Bladder microvascular endothelial cell (primary cell): Measurements from ENCODE around the gene CLIC4. TPM values are rescaled to one million over a fixed set of nuclear protein-coding genes. Genes with fewer than 3 reads are reported as not detected.

Experiments
- total RNA-seq: library from RNA; depleted of rRNA; stranded (reverse); fragments of >200 nt; gene quantifications from 2 replicates; pipeline ENCODE4 v1.2.3, GENCODE V29; 2014

Gene CLIC4
- 237 and 270 TPM in 2 replicates for total RNA-seq

GRCh38 chr1:24744911-24745710 lies at the start of gene CLIC4:
Gene CLIC4, plus strand, starts transcription at chr1:24745447. Its CDS starts 107 bp downstream, at chr1:24745554.

Other genes starting within 250 kb of the CLIC4 start
- gene RCAN3, start 242.6 kb upstream of the CLIC4 start, total RNA-seq = 1.4 and 2.4 TPM in 2 replicates
- not detected in 2 replicates for gene NCMAP, start 189.4 kb upstream of the CLIC4 start, total RNA-seq
- 14.6 and 32.4 TPM in 2 replicates for gene SRRM1, start 102.1 kb upstream of the CLIC4 start, total RNA-seq
- gene RUNX3, start 184.8 kb downstream of the CLIC4 start, total RNA-seq = not detected in 2 replicates